Panc1 (cell line): Measurements from ENCODE around the gene CYB5R4. TPM values are rescaled to one million over a fixed set of nuclear protein-coding genes. Genes with fewer than 3 reads are reported as not detected.

Experiments
- ATAC-seq: fragments of 200-7000 bp; cut with Tn5 transposase; 2 replicates; pipeline ENCODE4 v1.9.1; 2020; ENCODE audit warnings: mild to moderate bottlenecking, moderate library complexity
- BruUV-seq: library from RNA; stranded (reverse); fragments of 400-500 nt; replicated peaks from 2 replicates; lab custom pipeline; 2021; lab: Mats Ljungman, UMichigan
- CTCF ChIA-PET: fragments of 300-600 bp; sonication (Branson Sonifier 250); formaldehyde crosslinking; loops from one replicate; lab custom pipeline; 2022; ENCODE audit warnings: antibody characterized with exemption; lab: Charles Lee
- POLR2A ChIA-PET: fragments of 300-600 bp; sonication (Branson Sonifier 250); formaldehyde crosslinking; loops from one replicate; lab custom pipeline; 2022; ENCODE audit warnings: antibody characterized with exemption; lab: Charles Lee
- DNase-seq: peaks from one replicate; pipeline ENCODE4 v3.0.0-alpha.2; 2010; ENCODE audit warnings: low read depth, low spot score
- H3K27ac ChIP-seq: 2 replicates; pipeline ENCODE4 v1.5.1; 2011; ENCODE audit warnings: mild to moderate bottlenecking, low read length, inconsistent platforms
- H3K27me3 ChIP-seq: fragments of 200-500 bp; sonication (Bioruptor generic); 2 replicates; pipeline ENCODE4 v1.6.0; 2014; ENCODE audit warnings: low read length, inconsistent platforms; ENCODE audit not compliant: control insufficient read depth, insufficient read depth
- H3K36me3 ChIP-seq: fragments of 200-500 bp; sonication (Bioruptor generic); 2 replicates; pipeline ENCODE4 v1.5.1; 2014; ENCODE audit warnings: inconsistent platforms, mild to moderate bottlenecking, low read length, moderate library complexity; ENCODE audit not compliant: control insufficient read depth, insufficient read depth
- H3K4me1 ChIP-seq: 2 replicates; pipeline ENCODE4 v1.5.1; 2011; ENCODE audit warnings: inconsistent platforms, mild to moderate bottlenecking, low read length, moderate library complexity; ENCODE audit not compliant: control insufficient read depth, insufficient read depth
- H3K4me3 ChIP-seq, 2 experiments: 2 replicates each; pipeline ENCODE4 v1.5.1; 2011 to 2012; ENCODE audit warnings: low read depth in 2 of 2, low read length in 2 of 2, mild to moderate bottlenecking in 2 of 2, inconsistent platforms in 1 of 2, moderate library complexity in 1 of 2
- H3K9me3 ChIP-seq: fragments of 200-500 bp; sonication (Bioruptor generic); 2 replicates; pipeline ENCODE4 v1.5.1; 2014; ENCODE audit warnings: low read depth, mild to moderate bottlenecking, inconsistent platforms, low read length, moderate library complexity; ENCODE audit not compliant: control insufficient read depth, insufficient read depth
- POLR2AphosphoS5 ChIP-seq: IDR thresholded peaks from 2 replicates; pipeline ENCODE4 v1.6.1; 2012; ENCODE audit warnings: mild to moderate bottlenecking, low read depth, low read length, moderate library complexity
- SIN3A ChIP-seq: IDR thresholded peaks from 2 replicates; pipeline ENCODE4 v1.6.1; 2012; ENCODE audit warnings: low read depth, mild to moderate bottlenecking, low read length, moderate library complexity, borderline replicate concordance; ENCODE audit not compliant: insufficient read depth
- TCF7L2 ChIP-seq: IDR thresholded peaks from 2 replicates; pipeline ENCODE4 v1.6.1; 2011; ENCODE audit warnings: mild to moderate bottlenecking, low read depth, low read length, inconsistent platforms
- in situ Hi-C: cut with HindIII; loops from 2 replicates; pipeline ENCODE4 v1.10.0; 2016; ENCODE audit warnings: low sequenced_read_pairs, low pct_unique_long_range_greater_than_20kb
- intact Hi-C: fragments of 100-400 bp; cut with micrococcal nuclease; formaldehyde crosslinking; loops from one replicate; pipeline ENCODE4 v1.10.0; 2022; ENCODE audit not compliant: unreplicated experiment
- total RNA-seq: library from RNA; stranded (reverse); gene quantifications from one replicate; pipeline ENCODE4 v1.2.1, GENCODE V29; 2021; ENCODE audit not compliant: unreplicated experiment
- TF ChIP-seq, protein P1 (sequence below), 2 experiments: IDR thresholded peaks; 2 replicates each; pipeline ENCODE4 v1.6.1; 2011 to 2012; ENCODE audit warnings: low read depth in 2 of 2, control low read depth in 1 of 2, low read length in 1 of 2, mild to moderate bottlenecking in 1 of 2, moderate library complexity in 1 of 2; ENCODE audit not compliant: insufficient read depth in 1 of 2
- TF ChIP-seq, protein P2 (sequence below): fragments of 450-650 bp; IDR thresholded peaks from 2 replicates; pipeline ENCODE4 v1.5.1; 2017; ENCODE audit warnings: mild to moderate bottlenecking

Gene CYB5R4
- total RNA-seq, 1 experiment from 2014 or later: 31.7 TPM

DNA sequence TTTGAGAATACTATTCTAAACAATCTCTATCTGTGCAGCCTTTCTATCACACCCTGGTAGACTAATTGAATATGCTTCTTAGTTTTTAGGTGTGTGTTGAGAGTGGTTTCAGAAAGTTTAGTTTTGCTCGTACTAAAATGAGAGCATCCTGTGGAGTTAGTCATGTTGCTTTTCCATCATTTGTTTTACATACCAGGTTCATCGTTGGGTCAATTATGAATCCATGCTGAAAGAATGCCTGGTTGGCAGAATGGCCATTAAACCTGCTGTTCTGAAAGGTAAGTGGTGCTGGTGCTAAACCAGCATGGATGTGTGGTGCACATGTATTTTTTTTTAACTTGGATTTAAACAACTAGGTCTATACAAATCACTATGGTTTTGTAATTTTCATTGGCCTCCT is 49.3 kb downstream of the CYB5R4 start:
- no peaks in the 10 kb centered on the region for H3K36me3 ChIP-seq
- no TSS peak for BruUV-seq
- peaks cover 9% of the 10 kb centered on the region; the same call in 1 of the 2 replicates for H3K9me3 ChIP-seq
- in situ Hi-C loops: no loop called here
- CTCF ChIA-PET: no interaction called here
- intact Hi-C loops: no loop called here
- H3K4me3 ChIP-seq: no peak overlapping the region
- POLR2A ChIA-PET: no interaction called here
- no peak for ATAC-seq
- no peak overlapping the region for H3K27ac ChIP-seq
- no peak for TF ChIP-seq POLR2AphosphoS5
- TF ChIP-seq, protein P1, sequence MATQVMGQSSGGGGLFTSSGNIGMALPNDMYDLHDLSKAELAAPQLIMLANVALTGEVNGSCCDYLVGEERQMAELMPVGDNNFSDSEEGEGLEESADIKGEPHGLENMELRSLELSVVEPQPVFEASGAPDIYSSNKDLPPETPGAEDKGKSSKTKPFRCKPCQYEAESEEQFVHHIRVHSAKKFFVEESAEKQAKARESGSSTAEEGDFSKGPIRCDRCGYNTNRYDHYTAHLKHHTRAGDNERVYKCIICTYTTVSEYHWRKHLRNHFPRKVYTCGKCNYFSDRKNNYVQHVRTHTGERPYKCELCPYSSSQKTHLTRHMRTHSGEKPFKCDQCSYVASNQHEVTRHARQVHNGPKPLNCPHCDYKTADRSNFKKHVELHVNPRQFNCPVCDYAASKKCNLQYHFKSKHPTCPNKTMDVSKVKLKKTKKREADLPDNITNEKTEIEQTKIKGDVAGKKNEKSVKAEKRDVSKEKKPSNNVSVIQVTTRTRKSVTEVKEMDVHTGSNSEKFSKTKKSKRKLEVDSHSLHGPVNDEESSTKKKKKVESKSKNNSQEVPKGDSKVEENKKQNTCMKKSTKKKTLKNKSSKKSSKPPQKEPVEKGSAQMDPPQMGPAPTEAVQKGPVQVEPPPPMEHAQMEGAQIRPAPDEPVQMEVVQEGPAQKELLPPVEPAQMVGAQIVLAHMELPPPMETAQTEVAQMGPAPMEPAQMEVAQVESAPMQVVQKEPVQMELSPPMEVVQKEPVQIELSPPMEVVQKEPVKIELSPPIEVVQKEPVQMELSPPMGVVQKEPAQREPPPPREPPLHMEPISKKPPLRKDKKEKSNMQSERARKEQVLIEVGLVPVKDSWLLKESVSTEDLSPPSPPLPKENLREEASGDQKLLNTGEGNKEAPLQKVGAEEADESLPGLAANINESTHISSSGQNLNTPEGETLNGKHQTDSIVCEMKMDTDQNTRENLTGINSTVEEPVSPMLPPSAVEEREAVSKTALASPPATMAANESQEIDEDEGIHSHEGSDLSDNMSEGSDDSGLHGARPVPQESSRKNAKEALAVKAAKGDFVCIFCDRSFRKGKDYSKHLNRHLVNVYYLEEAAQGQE (IDR thresholded peaks at IDR 0.05; ENCODE audit: insufficient read depth in 1 of 2, low read depth in 2 of 2, low read length in 1 of 2): no peak
- TF ChIP-seq TCF7L2: no peak
- TF ChIP-seq, protein P2, sequence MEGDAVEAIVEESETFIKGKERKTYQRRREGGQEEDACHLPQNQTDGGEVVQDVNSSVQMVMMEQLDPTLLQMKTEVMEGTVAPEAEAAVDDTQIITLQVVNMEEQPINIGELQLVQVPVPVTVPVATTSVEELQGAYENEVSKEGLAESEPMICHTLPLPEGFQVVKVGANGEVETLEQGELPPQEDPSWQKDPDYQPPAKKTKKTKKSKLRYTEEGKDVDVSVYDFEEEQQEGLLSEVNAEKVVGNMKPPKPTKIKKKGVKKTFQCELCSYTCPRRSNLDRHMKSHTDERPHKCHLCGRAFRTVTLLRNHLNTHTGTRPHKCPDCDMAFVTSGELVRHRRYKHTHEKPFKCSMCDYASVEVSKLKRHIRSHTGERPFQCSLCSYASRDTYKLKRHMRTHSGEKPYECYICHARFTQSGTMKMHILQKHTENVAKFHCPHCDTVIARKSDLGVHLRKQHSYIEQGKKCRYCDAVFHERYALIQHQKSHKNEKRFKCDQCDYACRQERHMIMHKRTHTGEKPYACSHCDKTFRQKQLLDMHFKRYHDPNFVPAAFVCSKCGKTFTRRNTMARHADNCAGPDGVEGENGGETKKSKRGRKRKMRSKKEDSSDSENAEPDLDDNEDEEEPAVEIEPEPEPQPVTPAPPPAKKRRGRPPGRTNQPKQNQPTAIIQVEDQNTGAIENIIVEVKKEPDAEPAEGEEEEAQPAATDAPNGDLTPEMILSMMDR: no peak
- no peak for TF ChIP-seq SIN3A
- no peaks in the 10 kb centered on the region for H3K27me3 ChIP-seq
- no peak for DNase-seq
- no peaks in the 10 kb centered on the region; the same call in 1 of the 2 replicates for H3K4me1 ChIP-seq

DNA sequence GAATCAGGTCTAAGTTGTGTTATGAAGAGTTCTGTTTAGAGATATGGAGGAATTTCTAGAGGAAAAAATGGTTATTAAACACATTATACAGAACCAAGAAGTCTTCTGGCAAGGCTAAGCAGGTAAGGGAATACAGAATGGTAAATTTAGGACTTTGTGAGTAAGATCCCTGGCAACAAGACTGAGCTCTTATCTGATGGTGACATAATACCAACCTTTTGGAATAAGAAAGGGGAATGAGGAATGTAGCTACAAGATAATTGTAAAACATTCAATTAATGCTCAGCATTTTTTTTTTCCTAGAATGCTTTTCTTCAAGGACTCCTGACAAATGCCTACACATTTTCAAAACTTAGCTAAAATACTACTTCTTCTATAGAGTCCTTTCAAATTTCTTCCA is 51.8 kb downstream of the CYB5R4 start:
- no peaks in the 10 kb centered on the region for H3K27me3 ChIP-seq
- no peak for ATAC-seq
- in situ Hi-C loops: no loop called here
- ChIA-PET POLR2A (no interaction called here), CTCF (no interaction called here)
- no peaks in the 10 kb centered on the region; the same call in 1 of the 2 replicates for H3K4me1 ChIP-seq
- intact Hi-C loops: no loop called here
- H3K27ac ChIP-seq: no peak overlapping the region
- DNase-seq: no peak
- H3K4me3 ChIP-seq: no peak overlapping the region
- no peaks in the 10 kb centered on the region for H3K36me3 ChIP-seq
- H3K9me3 ChIP-seq: no peaks in the 10 kb centered on the region
- no peak for TF ChIP-seq TCF7L2
- TF ChIP-seq SIN3A: no peak
- TF ChIP-seq POLR2AphosphoS5: no peak
- TF ChIP-seq, protein P2: no peak
- TF ChIP-seq, protein P1 (IDR thresholded peaks at IDR 0.05; ENCODE audit: insufficient read depth in 1 of 2, low read depth in 2 of 2, low read length in 1 of 2): no peak
- BruUV-seq: no TSS peak
